ENCODE data around the gene RIT2.

- TF ChIP-seq TRIM28 (IDR thresholded peaks at IDR 0.05; ENCODE audit: borderline replicate concordance, low read length): no peak
- TF ChIP-seq ZNF501 (tag by site-specific recombination; IDR thresholded peaks at IDR 0.05): no peak
- TF ChIP-seq CTCF (tag by site-specific recombination; IDR thresholded peaks at IDR 0.05): no peak
- TF ChIP-seq ZNF10 (tag by site-specific recombination; IDR thresholded peaks at IDR 0.05): no peak
- no peak for TF ChIP-seq ZXDB (tag by site-specific recombination; IDR thresholded peaks at IDR 0.05)
- TF ChIP-seq ZNF473 (tag by site-specific recombination; IDR thresholded peaks at IDR 0.05): no peak
- no peak for TF ChIP-seq ZFP37 (tag by site-specific recombination; IDR thresholded peaks at IDR 0.05)
- no peak for TF ChIP-seq ZBTB17 (tag by site-specific recombination; IDR thresholded peaks at IDR 0.05)
- TF ChIP-seq ZNF324 (tag by site-specific recombination; IDR thresholded peaks at IDR 0.05): no peak
- no peak for TF ChIP-seq ZNF175 (tag by site-specific recombination; IDR thresholded peaks at IDR 0.05)
- no peak for TF ChIP-seq ZNF623 (tag by site-specific recombination; IDR thresholded peaks at IDR 0.05)
- TF ChIP-seq ZBTB8A (tag by site-specific recombination; IDR thresholded peaks at IDR 0.05): no peak
- no peak for TF ChIP-seq ZNF354C (tag by site-specific recombination; IDR thresholded peaks at IDR 0.05; ENCODE audit: borderline replicate concordance, low read depth)
- TF ChIP-seq KLF1 (tag by site-specific recombination; IDR thresholded peaks at IDR 0.05): no peak
Observed at GRCh38 chr18:43155842-43156241, 40.4 kb upstream of the RIT2 start.
